ENCODE data around the gene ITGA2.

DNA sequence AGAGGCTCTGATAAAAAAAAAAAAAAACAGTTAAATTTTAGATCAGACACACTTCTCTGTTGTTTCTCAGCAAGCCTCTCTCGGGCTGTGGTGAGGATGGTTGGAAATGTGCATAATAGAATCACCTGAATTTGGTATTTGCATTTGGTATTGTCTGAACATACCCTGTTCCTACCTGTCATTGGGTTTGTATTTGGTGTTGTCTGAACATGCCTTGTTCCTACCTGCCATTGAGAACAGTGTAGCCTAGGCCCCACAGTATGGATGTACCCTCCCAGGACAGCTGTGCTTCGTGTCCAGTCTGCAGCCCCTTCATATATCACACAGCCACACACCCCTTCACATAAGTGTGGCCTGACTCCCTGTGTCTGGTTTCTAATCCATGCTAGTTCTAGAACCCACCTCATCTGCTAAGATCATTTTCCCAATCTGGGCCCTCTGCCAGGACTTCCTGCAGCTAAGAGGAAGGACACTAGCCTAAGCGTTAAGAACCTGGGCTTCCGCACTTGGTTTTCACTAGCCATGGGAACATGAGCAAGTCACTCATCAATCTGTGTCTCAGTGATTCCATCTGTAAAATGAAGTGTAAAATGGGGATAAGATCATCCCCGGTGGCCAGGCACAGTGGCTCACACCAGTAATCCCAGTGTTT is 49.2 kb downstream of the ITGA2 start:
- TF ChIP-seq ELF4 (CRISPR knock-in tag; IDR thresholded peaks at IDR 0.05) (no peak), PML (IDR thresholded peaks at IDR 0.05; ENCODE audit: low read length) (no peak), MED1 (CRISPR knock-in tag; IDR thresholded peaks at IDR 0.05; ENCODE audit: borderline replicate concordance) (no peak), BHLHE40 (IDR thresholded peaks at IDR 0.05; ENCODE audit: low read length) (no peak), SMARCE1 (IDR thresholded peaks at IDR 0.05) (no peak), L3MBTL2 (IDR thresholded peaks at IDR 0.05) (no peak), SREBF1 (IDR thresholded peaks at IDR 0.05; ENCODE audit: borderline replicate concordance, low read depth, low read length) (no peak), FUS (optimal IDR thresholded peaks at IDR 0.05; ENCODE audit: low read depth, low read length) (no peak)
- TF ChIP-seq, protein P1, sequence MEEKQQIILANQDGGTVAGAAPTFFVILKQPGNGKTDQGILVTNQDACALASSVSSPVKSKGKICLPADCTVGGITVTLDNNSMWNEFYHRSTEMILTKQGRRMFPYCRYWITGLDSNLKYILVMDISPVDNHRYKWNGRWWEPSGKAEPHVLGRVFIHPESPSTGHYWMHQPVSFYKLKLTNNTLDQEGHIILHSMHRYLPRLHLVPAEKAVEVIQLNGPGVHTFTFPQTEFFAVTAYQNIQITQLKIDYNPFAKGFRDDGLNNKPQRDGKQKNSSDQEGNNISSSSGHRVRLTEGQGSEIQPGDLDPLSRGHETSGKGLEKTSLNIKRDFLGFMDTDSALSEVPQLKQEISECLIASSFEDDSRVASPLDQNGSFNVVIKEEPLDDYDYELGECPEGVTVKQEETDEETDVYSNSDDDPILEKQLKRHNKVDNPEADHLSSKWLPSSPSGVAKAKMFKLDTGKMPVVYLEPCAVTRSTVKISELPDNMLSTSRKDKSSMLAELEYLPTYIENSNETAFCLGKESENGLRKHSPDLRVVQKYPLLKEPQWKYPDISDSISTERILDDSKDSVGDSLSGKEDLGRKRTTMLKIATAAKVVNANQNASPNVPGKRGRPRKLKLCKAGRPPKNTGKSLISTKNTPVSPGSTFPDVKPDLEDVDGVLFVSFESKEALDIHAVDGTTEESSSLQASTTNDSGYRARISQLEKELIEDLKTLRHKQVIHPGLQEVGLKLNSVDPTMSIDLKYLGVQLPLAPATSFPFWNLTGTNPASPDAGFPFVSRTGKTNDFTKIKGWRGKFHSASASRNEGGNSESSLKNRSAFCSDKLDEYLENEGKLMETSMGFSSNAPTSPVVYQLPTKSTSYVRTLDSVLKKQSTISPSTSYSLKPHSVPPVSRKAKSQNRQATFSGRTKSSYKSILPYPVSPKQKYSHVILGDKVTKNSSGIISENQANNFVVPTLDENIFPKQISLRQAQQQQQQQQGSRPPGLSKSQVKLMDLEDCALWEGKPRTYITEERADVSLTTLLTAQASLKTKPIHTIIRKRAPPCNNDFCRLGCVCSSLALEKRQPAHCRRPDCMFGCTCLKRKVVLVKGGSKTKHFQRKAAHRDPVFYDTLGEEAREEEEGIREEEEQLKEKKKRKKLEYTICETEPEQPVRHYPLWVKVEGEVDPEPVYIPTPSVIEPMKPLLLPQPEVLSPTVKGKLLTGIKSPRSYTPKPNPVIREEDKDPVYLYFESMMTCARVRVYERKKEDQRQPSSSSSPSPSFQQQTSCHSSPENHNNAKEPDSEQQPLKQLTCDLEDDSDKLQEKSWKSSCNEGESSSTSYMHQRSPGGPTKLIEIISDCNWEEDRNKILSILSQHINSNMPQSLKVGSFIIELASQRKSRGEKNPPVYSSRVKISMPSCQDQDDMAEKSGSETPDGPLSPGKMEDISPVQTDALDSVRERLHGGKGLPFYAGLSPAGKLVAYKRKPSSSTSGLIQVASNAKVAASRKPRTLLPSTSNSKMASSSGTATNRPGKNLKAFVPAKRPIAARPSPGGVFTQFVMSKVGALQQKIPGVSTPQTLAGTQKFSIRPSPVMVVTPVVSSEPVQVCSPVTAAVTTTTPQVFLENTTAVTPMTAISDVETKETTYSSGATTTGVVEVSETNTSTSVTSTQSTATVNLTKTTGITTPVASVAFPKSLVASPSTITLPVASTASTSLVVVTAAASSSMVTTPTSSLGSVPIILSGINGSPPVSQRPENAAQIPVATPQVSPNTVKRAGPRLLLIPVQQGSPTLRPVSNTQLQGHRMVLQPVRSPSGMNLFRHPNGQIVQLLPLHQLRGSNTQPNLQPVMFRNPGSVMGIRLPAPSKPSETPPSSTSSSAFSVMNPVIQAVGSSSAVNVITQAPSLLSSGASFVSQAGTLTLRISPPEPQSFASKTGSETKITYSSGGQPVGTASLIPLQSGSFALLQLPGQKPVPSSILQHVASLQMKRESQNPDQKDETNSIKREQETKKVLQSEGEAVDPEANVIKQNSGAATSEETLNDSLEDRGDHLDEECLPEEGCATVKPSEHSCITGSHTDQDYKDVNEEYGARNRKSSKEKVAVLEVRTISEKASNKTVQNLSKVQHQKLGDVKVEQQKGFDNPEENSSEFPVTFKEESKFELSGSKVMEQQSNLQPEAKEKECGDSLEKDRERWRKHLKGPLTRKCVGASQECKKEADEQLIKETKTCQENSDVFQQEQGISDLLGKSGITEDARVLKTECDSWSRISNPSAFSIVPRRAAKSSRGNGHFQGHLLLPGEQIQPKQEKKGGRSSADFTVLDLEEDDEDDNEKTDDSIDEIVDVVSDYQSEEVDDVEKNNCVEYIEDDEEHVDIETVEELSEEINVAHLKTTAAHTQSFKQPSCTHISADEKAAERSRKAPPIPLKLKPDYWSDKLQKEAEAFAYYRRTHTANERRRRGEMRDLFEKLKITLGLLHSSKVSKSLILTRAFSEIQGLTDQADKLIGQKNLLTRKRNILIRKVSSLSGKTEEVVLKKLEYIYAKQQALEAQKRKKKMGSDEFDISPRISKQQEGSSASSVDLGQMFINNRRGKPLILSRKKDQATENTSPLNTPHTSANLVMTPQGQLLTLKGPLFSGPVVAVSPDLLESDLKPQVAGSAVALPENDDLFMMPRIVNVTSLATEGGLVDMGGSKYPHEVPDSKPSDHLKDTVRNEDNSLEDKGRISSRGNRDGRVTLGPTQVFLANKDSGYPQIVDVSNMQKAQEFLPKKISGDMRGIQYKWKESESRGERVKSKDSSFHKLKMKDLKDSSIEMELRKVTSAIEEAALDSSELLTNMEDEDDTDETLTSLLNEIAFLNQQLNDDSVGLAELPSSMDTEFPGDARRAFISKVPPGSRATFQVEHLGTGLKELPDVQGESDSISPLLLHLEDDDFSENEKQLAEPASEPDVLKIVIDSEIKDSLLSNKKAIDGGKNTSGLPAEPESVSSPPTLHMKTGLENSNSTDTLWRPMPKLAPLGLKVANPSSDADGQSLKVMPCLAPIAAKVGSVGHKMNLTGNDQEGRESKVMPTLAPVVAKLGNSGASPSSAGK (IDR thresholded peaks at IDR 0.05): no peak
- TF ChIP-seq, protein P2, sequence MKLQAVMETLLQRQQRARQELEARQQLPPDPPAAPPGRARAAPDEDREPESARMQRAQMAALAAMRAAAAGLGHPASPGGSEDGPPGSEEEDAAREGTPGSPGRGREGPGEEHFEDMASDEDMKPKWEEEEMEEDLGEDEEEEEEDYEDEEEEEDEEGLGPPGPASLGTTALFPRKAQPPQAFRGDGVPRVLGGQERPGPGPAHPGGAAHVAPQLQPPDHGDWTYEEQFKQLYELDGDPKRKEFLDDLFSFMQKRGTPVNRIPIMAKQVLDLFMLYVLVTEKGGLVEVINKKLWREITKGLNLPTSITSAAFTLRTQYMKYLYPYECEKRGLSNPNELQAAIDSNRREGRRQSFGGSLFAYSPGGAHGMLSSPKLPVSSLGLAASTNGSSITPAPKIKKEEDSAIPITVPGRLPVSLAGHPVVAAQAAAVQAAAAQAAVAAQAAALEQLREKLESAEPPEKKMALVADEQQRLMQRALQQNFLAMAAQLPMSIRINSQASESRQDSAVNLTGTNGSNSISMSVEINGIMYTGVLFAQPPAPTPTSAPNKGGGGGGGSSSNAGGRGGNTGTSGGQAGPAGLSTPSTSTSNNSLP (IDR thresholded peaks at IDR 0.05; ENCODE audit: borderline replicate concordance, low read depth, low read length): no peak
- TF ChIP-seq, protein P3, sequence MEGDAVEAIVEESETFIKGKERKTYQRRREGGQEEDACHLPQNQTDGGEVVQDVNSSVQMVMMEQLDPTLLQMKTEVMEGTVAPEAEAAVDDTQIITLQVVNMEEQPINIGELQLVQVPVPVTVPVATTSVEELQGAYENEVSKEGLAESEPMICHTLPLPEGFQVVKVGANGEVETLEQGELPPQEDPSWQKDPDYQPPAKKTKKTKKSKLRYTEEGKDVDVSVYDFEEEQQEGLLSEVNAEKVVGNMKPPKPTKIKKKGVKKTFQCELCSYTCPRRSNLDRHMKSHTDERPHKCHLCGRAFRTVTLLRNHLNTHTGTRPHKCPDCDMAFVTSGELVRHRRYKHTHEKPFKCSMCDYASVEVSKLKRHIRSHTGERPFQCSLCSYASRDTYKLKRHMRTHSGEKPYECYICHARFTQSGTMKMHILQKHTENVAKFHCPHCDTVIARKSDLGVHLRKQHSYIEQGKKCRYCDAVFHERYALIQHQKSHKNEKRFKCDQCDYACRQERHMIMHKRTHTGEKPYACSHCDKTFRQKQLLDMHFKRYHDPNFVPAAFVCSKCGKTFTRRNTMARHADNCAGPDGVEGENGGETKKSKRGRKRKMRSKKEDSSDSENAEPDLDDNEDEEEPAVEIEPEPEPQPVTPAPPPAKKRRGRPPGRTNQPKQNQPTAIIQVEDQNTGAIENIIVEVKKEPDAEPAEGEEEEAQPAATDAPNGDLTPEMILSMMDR (IDR thresholded peaks at IDR 0.05 in 2 of 3, conservative IDR thresholded peaks at IDR 0.05 in 1 of 3; ENCODE audit: insufficient read depth in 2 of 3, low read depth in 1 of 3, low read length in 3 of 3): no peak
- TF ChIP-seq, protein P4, sequence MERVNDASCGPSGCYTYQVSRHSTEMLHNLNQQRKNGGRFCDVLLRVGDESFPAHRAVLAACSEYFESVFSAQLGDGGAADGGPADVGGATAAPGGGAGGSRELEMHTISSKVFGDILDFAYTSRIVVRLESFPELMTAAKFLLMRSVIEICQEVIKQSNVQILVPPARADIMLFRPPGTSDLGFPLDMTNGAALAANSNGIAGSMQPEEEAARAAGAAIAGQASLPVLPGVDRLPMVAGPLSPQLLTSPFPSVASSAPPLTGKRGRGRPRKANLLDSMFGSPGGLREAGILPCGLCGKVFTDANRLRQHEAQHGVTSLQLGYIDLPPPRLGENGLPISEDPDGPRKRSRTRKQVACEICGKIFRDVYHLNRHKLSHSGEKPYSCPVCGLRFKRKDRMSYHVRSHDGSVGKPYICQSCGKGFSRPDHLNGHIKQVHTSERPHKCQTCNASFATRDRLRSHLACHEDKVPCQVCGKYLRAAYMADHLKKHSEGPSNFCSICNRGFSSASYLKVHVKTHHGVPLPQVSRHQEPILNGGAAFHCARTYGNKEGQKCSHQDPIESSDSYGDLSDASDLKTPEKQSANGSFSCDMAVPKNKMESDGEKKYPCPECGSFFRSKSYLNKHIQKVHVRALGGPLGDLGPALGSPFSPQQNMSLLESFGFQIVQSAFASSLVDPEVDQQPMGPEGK (CRISPR knock-in tag; IDR thresholded peaks at IDR 0.05; ENCODE audit: borderline replicate concordance): no peak

Measured in K562 (cell line).